ENCODE measurements around the gene KCNQ1. TPM values are rescaled to one million over a fixed set of nuclear protein-coding genes. Genes with fewer than 3 reads are reported as not detected.

Gene KCNQ1
- total RNA-seq, 3 donors from 2014 or later, result 3.6 to 6.2 (median 5.1) TPM

- intact Hi-C loops (cut with DNase I; ENCODE audit: low total_unique reads), result no loop called here
- TF ChIP-seq POLR2AphosphoS5 (IDR thresholded peaks at IDR 0.05), result no peak
- no peak for TF ChIP-seq CTCF (IDR thresholded peaks at IDR 0.05)
- TF ChIP-seq POLR2A (IDR thresholded peaks at IDR 0.05), result no peak
- Histone ChIP-seq H3K4me1 (no peaks in the 10 kb centered on the region), H3K27ac (no peak overlapping the region), H3K36me3 (no peaks in the 10 kb centered on the region), H3K9me3 (no peaks in the 10 kb centered on the region), H3K27me3 (no peaks in the 10 kb centered on the region), H3K4me3 (no peak overlapping the region)
- DNase-seq (ENCODE audit: low spot score in 2 of 2), result no peak
Observed at GRCh38 chr11:2743427-2744110, 298.8 kb downstream of the KCNQ1 start.

GRCh38 chr11:2744166-2744565 is 299.4 kb downstream of the KCNQ1 start:
- no peak overlapping the region for H3K27ac ChIP-seq
- no peaks in the 10 kb centered on the region for H3K9me3 ChIP-seq
- no peak for TF ChIP-seq CTCF (IDR thresholded peaks at IDR 0.05)
- TF ChIP-seq POLR2A (IDR thresholded peaks at IDR 0.05), result no peak
- TF ChIP-seq POLR2AphosphoS5 (IDR thresholded peaks at IDR 0.05), result no peak
- no peaks in the 10 kb centered on the region for H3K4me1 ChIP-seq
- H3K36me3 ChIP-seq, result no peaks in the 10 kb centered on the region
- DNase-seq (ENCODE audit: low spot score in 2 of 2), result no peak
- H3K4me3 ChIP-seq, result no peak overlapping the region
- intact Hi-C loops (cut with DNase I; ENCODE audit: low total_unique reads), result no loop called here
- H3K27me3 ChIP-seq, result no peaks in the 10 kb centered on the region

GRCh38 chr11:2745511-2745910 is 300.7 kb downstream of the KCNQ1 start:
- H3K27ac ChIP-seq, result no peak overlapping the region
- H3K27me3 ChIP-seq, result no peaks in the 10 kb centered on the region
- TF ChIP-seq CTCF (IDR thresholded peaks at IDR 0.05) (no peak), POLR2AphosphoS5 (IDR thresholded peaks at IDR 0.05) (no peak), POLR2A (IDR thresholded peaks at IDR 0.05) (no peak)
- H3K36me3 ChIP-seq, result no peaks in the 10 kb centered on the region
- intact Hi-C loops (cut with DNase I; ENCODE audit: low total_unique reads), result no loop called here
- DNase-seq (ENCODE audit: low spot score in 2 of 2), result no peak
- no peaks in the 10 kb centered on the region for H3K4me1 ChIP-seq
- no peak overlapping the region for H3K4me3 ChIP-seq
- no peaks in the 10 kb centered on the region for H3K9me3 ChIP-seq

- no peaks in the 10 kb centered on the region for H3K4me1 ChIP-seq
- H3K27me3 ChIP-seq, result no peaks in the 10 kb centered on the region
- TF ChIP-seq CTCF (IDR thresholded peaks at IDR 0.05) (no peak), POLR2A (IDR thresholded peaks at IDR 0.05) (no peak), POLR2AphosphoS5 (IDR thresholded peaks at IDR 0.05) (no peak)
- no peak overlapping the region for H3K4me3 ChIP-seq
- no peaks in the 10 kb centered on the region for H3K9me3 ChIP-seq
- no peak overlapping the region for H3K27ac ChIP-seq
- intact Hi-C loops (cut with DNase I; ENCODE audit: low total_unique reads), result no loop called here
- DNase-seq (ENCODE audit: low spot score in 2 of 2), result peak in 1 of 2 donors; percentile 19
- no peaks in the 10 kb centered on the region for H3K36me3 ChIP-seq
Observed at GRCh38 chr11:2746401-2747247, 301.8 kb downstream of the KCNQ1 start.
